SK-N-SH (cell line): ENCODE data around the gene BPIFA2. TPM values are rescaled to one million over a fixed set of nuclear protein-coding genes. Genes with fewer than 3 reads are reported as not detected.
"Not testable (repeated sequence)": the region's sequence is repeated elsewhere in the genome, so short reads cannot be mapped to it uniquely, and the experiment has no call there.

Source experiments
- CTCF ChIA-PET: fragments of 300-600, 350-600 bp; formaldehyde crosslinking; extraction: SDS; loops from one replicate; lab custom pipeline; 2021; lab: Yijun Ruan, JAX
- POLR2A ChIA-PET: fragments of 350-600 bp; sonication (Branson Sonifier 250); formaldehyde crosslinking; extraction: SDS; loops from one replicate; lab custom pipeline; 2020; ENCODE audit warnings: antibody characterized with exemption, inconsistent platforms; lab: Yijun Ruan, JAX
- DNase-seq: peaks from one replicate; pipeline ENCODE4 v3.0.0; 2012
- H2AFZ ChIP-seq: fragments of 200-600 bp; sonication (generic); 2 replicates; pipeline ENCODE4 v1.8.1; 2016; ENCODE audit warnings: antibody characterized with exemption, mild to moderate bottlenecking, low read depth
- H3F3A ChIP-seq: fragments of 200-600 bp; sonication (generic); replicated peaks from 2 replicates; pipeline ENCODE3; 2016; ENCODE audit warnings: antibody characterized with exemption, mild to moderate bottlenecking; ENCODE audit not compliant: insufficient read depth
- H3K27ac ChIP-seq, 2 experiments: fragments of 200-500 bp in 1 of 2; fragments of 200-600 bp in 1 of 2; sonication (Bioruptor generic) in 1 of 2; sonication (generic), shearing (Covaris generic) in 1 of 2; 2 replicates each; pipeline versions ENCODE4 v1.5.1 to v1.6.1; 2014 to 2016; ENCODE audit warnings: low read depth in 2 of 2, inconsistent platforms in 1 of 2, low read length in 1 of 2, mild to moderate bottlenecking in 1 of 2, mixed read lengths in 1 of 2
- H3K27me3 ChIP-seq: fragments of 200-600 bp; sonication (generic), shearing (Covaris generic); 2 replicates; pipeline ENCODE4 v1.6.1; 2016; ENCODE audit warnings: mixed run types; ENCODE audit not compliant: insufficient read depth
- H3K36me3 ChIP-seq, 2 experiments: fragments of 200-500 bp in 1 of 2; fragments of 200-600 bp in 1 of 2; sonication (Bioruptor generic) in 1 of 2; sonication (generic) in 1 of 2; replicated peaks in 1 of 2; 2 replicates each; pipeline versions ENCODE3 to v1.5.1; 2014 to 2016; ENCODE audit warnings: low read length in 1 of 2, mild to moderate bottlenecking in 1 of 2; ENCODE audit not compliant: insufficient read depth in 2 of 2, control insufficient read depth in 1 of 2
- H3K4me1 ChIP-seq, 2 experiments: fragments of 200-500 bp in 1 of 2; fragments of 200-600 bp in 1 of 2; sonication (Bioruptor generic) in 1 of 2; sonication (generic), shearing (Covaris generic) in 1 of 2; 2 replicates each; pipeline versions ENCODE4 v1.5.1 to v1.6.1; 2014 to 2016; ENCODE audit warnings: low read depth in 1 of 2, low read length in 1 of 2, mixed run types in 1 of 2; ENCODE audit not compliant: insufficient read depth in 2 of 2, control insufficient read depth in 1 of 2
- H3K4me2 ChIP-seq: fragments of 200-600 bp; sonication (generic), shearing (Covaris generic); 2 replicates; pipeline ENCODE4 v1.6.1; 2017; ENCODE audit warnings: mixed run types
- H3K4me3 ChIP-seq, 2 experiments: fragments of 200-500 bp in 1 of 2; fragments of 200-600 bp in 1 of 2; sonication (Bioruptor generic) in 1 of 2; sonication (generic), shearing (Covaris generic) in 1 of 2; 2 replicates each; pipeline versions ENCODE4 v1.5.1 to v1.8.1; 2014 to 2016; ENCODE audit warnings: low read depth in 2 of 2, inconsistent platforms in 1 of 2, low read length in 1 of 2, mild to moderate bottlenecking in 1 of 2, mixed read lengths in 1 of 2, moderate library complexity in 1 of 2
- H3K79me2 ChIP-seq: fragments of 200-600 bp; sonication (generic); 2 replicates; pipeline ENCODE4 v1.8.1; 2017; ENCODE audit warnings: mild to moderate bottlenecking; ENCODE audit not compliant: insufficient read depth
- H3K9ac ChIP-seq: fragments of 200-600 bp; sonication (generic); 2 replicates; pipeline ENCODE4 v1.6.1; 2017; ENCODE audit warnings: mixed run types
- H3K9me2 ChIP-seq: fragments of 200-600 bp; sonication (generic); 2 replicates; pipeline ENCODE4 v1.6.1; 2017; ENCODE audit warnings: mixed run types
- H3K9me3 ChIP-seq: fragments of 200-600 bp; sonication (generic); 2 replicates; pipeline ENCODE4 v1.6.1; 2017; ENCODE audit warnings: mixed run types, mild to moderate bottlenecking, moderate library complexity
- H4K20me1 ChIP-seq: fragments of 200-600 bp; sonication (generic); 2 replicates; pipeline ENCODE4 v1.6.1; 2017; ENCODE audit warnings: mild to moderate bottlenecking, mixed run types; ENCODE audit not compliant: insufficient read depth
- ELF1 ChIP-seq: IDR thresholded peaks from 2 replicates; pipeline ENCODE4 v1.4.0; 2012
- EZH2phosphoT487 ChIP-seq: fragments of 200-600 bp; sonication (generic); IDR thresholded peaks from 2 replicates; pipeline ENCODE4 v1.6.1; 2017; ENCODE audit warnings: low read depth, mixed run types, mild to moderate bottlenecking, antibody characterized with exemption, moderate library complexity, borderline replicate concordance
- FOSL2 ChIP-seq: IDR thresholded peaks from 2 replicates; pipeline ENCODE4 v1.4.0; 2012; ENCODE audit warnings: low read depth, mild to moderate bottlenecking, moderate library complexity, borderline replicate concordance
- GABPA ChIP-seq: IDR thresholded peaks from 2 replicates; pipeline ENCODE4 v1.4.0; 2012; ENCODE audit warnings: low read depth, mild to moderate bottlenecking
- NFIC ChIP-seq: IDR thresholded peaks from 2 replicates; pipeline ENCODE4 v1.4.0; 2012; ENCODE audit warnings: borderline replicate concordance
- POLR2AphosphoS5 ChIP-seq: IDR thresholded peaks from 2 replicates; pipeline ENCODE4 v1.6.1; 2012; ENCODE audit warnings: low read depth, low read length
- RAD21 ChIP-seq: IDR thresholded peaks from 2 replicates; pipeline ENCODE4 v1.6.1; 2012; ENCODE audit warnings: mild to moderate bottlenecking, low read length
- TCF12 ChIP-seq: IDR thresholded peaks from 2 replicates; pipeline ENCODE4 v1.4.0; 2012
- TEAD4 ChIP-seq: IDR thresholded peaks from 2 replicates; pipeline ENCODE4 v1.4.0; 2012; ENCODE audit warnings: mild to moderate bottlenecking, borderline replicate concordance; ENCODE audit not compliant: insufficient read depth
- YY1 ChIP-seq: IDR thresholded peaks from 2 replicates; pipeline ENCODE4 v1.4.0; 2012; ENCODE audit warnings: low read depth, mild to moderate bottlenecking
- WGBS: methylation state at CpG from one replicate; pipeline ENCODE4 v1.1.6; 2017; ENCODE audit warnings: low lambda C conversion rate; 5-methylcytosine and 5-hydroxymethylcytosine counted together
- polyA plus RNA-seq, 3 experiments: library from polyadenylated mRNA; depleted of rRNA; stranded (reverse); fragments of >200 nt; gene quantifications; 2 replicates each; pipeline ENCODE4 v1.2.3, GENCODE V29; 2012
- TF ChIP-seq, protein P1 (sequence below): IDR thresholded peaks from 2 replicates; pipeline ENCODE4 v1.4.0; 2012; ENCODE audit warnings: low read depth, borderline replicate concordance
- TF ChIP-seq, protein P2 (sequence below): IDR thresholded peaks from 2 replicates; pipeline ENCODE4 v1.4.0; 2012; ENCODE audit warnings: low read depth, borderline replicate concordance
- TF ChIP-seq, protein P3 (sequence below): fragments of 150-350 bp; IDR thresholded peaks from 2 replicates; pipeline ENCODE4 v1.6.1; 2016; ENCODE audit warnings: mild to moderate bottlenecking, low read depth, low read length
- TF ChIP-seq, protein P4 (sequence below): IDR thresholded peaks from 2 replicates; pipeline ENCODE4; 2012
- TF ChIP-seq, protein P5 (sequence below): IDR thresholded peaks from 2 replicates; pipeline ENCODE4 v1.4.0; 2012; ENCODE audit warnings: low read depth

The BPIFA2 gene
- polyA plus RNA-seq, 1 of the 3 experiments (the other 2 are of a cell fraction) = not detected

DNA sequence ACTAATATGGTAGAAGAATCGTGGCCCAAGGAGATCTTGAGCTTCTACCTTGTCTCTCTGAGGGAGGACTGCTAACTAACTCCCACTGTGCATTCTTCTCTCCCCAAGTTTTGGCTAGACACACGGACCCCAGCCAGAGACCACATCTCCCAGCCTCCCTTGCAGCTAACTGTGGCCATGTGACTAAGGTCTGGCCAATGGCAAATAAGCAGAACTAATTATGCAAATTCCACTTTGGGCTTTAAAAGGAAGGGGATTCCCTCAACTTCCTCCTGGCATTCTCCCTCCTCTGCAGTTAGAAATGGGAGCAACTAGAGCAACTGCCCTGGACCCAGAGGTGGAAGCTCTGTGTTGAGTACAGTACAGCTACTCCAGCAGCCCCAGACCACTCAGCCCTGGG lies 15.4 kb downstream of the BPIFA2 start:
- H4K20me1 ChIP-seq = no peaks in the 10 kb centered on the region
- WGBS = 14% methylated on average over 2 of the region's 2 CpGs
- no peaks in the 10 kb centered on the region for H3K27me3 ChIP-seq
- no peaks in the 10 kb centered on the region for H3K9me2 ChIP-seq
- H3K9me3 ChIP-seq = no peaks in the 10 kb centered on the region
- no peaks in the 10 kb centered on the region for H3F3A ChIP-seq
- CTCF ChIA-PET = no interaction called here
- no peak for DNase-seq
- POLR2A ChIA-PET = no interaction called here
- H3K9ac ChIP-seq = no peak overlapping the region
- H3K4me1 ChIP-seq = no peaks in the 10 kb centered on the region
- no peaks in the 10 kb centered on the region for H3K36me3 ChIP-seq
- H3K27ac ChIP-seq = no peak overlapping the region
- no peaks in the 10 kb centered on the region for H3K79me2 ChIP-seq
- no peak overlapping the region for H3K4me2 ChIP-seq
- H3K4me3 ChIP-seq = no peak overlapping the region
- TF ChIP-seq, protein P1, sequence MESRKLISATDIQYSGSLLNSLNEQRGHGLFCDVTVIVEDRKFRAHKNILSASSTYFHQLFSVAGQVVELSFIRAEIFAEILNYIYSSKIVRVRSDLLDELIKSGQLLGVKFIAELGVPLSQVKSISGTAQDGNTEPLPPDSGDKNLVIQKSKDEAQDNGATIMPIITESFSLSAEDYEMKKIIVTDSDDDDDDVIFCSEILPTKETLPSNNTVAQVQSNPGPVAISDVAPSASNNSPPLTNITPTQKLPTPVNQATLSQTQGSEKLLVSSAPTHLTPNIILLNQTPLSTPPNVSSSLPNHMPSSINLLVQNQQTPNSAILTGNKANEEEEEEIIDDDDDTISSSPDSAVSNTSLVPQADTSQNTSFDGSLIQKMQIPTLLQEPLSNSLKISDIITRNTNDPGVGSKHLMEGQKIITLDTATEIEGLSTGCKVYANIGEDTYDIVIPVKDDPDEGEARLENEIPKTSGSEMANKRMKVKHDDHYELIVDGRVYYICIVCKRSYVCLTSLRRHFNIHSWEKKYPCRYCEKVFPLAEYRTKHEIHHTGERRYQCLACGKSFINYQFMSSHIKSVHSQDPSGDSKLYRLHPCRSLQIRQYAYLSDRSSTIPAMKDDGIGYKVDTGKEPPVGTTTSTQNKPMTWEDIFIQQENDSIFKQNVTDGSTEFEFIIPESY = no peak
- TF ChIP-seq, protein P2, sequence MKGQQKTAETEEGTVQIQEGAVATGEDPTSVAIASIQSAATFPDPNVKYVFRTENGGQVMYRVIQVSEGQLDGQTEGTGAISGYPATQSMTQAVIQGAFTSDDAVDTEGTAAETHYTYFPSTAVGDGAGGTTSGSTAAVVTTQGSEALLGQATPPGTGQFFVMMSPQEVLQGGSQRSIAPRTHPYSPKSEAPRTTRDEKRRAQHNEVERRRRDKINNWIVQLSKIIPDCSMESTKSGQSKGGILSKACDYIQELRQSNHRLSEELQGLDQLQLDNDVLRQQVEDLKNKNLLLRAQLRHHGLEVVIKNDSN = peak; percentile 28; the same call in 1 of the 2 replicates
- H2AFZ ChIP-seq = no peak overlapping the region

DNA sequence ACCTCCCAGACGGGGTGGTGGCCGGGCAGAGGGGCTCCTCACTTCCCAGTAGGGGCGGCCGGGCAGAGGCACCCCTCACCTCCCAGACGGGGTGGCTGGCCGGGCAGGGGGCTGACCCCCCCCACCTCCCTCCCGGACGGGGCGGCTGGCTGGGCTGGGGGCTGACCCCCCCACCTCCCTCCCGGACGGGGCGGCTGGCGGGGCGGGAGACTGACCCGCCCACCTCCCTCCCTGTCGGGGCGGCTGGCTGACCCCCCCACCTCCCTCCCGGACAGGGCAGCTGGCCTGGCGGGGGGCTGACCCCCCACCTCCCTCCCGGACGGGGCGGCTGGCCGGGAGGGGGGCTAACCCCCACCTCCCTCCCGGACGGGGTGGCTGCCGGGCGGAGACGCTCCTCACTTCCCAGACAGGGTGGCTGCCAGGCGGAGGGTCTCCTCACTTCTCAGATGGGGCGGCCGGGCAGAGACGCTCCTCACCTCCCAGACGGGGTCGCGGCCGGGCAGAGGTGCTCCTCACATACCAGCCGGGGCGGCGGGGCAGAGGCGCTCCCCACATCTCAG lies 17.2 kb downstream of the BPIFA2 start:
- CTCF ChIA-PET, H3K27me3 ChIP-seq, H3K79me2 ChIP-seq, H3K4me2 ChIP-seq, H3K4me3 ChIP-seq, H3F3A ChIP-seq, DNase-seq, H3K9ac ChIP-seq, H2AFZ ChIP-seq, H4K20me1 ChIP-seq, H3K9me3 ChIP-seq, H3K9me2 ChIP-seq, POLR2A ChIA-PET, H3K27ac ChIP-seq, H3K36me3 ChIP-seq, H3K4me1 ChIP-seq: not testable (repeated sequence)
- WGBS = 0% methylated on average over 7 of the region's 40 CpGs

DNA sequence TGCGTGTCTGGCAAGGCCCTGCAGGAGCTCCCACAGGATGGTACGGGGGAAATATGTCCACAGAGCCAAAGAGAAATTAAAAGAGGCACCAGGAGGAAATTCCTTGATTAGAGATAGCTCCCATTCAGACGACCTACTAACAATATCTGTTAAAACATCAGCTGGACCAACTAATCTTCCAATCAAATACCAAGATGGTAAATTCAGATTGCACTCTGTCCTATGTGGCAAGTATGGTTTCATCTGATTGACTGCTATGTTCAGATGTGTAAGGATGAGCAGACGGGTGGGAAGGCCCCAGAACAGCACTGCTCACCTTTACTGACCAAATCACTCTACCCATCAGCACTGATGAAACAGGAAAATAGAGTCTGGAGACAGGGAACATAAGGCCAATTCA lies 19.5 kb downstream of the BPIFA2 start:
- ChIA-PET POLR2A (no interaction called here), CTCF (no interaction called here)
- H3K9me2 ChIP-seq = no peaks in the 10 kb centered on the region
- no peaks in the 10 kb centered on the region for H3F3A ChIP-seq
- no peak overlapping the region for H3K27ac ChIP-seq
- no peaks in the 10 kb centered on the region for H3K27me3 ChIP-seq
- H3K4me2 ChIP-seq = no peak overlapping the region
- no peaks in the 10 kb centered on the region for H3K4me1 ChIP-seq
- H2AFZ ChIP-seq = no peak overlapping the region
- H3K79me2 ChIP-seq = no peaks in the 10 kb centered on the region
- H4K20me1 ChIP-seq = no peaks in the 10 kb centered on the region
- 34% methylated on average over 4 of the region's 4 CpGs for WGBS
- no peaks in the 10 kb centered on the region for H3K9me3 ChIP-seq
- H3K9ac ChIP-seq = no peak overlapping the region
- no peaks in the 10 kb centered on the region for H3K36me3 ChIP-seq
- DNase-seq = no peak
- no peak overlapping the region for H3K4me3 ChIP-seq
- TF ChIP-seq POLR2AphosphoS5 (no peak), GABPA (no peak), TEAD4 (no peak), ELF1 (no peak), EZH2phosphoT487 (no peak), RAD21 (no peak), NFIC (no peak), YY1 (no peak), TCF12 (no peak), FOSL2 (no peak)
- TF ChIP-seq, protein P3, sequence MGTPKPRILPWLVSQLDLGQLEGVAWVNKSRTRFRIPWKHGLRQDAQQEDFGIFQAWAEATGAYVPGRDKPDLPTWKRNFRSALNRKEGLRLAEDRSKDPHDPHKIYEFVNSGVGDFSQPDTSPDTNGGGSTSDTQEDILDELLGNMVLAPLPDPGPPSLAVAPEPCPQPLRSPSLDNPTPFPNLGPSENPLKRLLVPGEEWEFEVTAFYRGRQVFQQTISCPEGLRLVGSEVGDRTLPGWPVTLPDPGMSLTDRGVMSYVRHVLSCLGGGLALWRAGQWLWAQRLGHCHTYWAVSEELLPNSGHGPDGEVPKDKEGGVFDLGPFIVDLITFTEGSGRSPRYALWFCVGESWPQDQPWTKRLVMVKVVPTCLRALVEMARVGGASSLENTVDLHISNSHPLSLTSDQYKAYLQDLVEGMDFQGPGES = no peak
- TF ChIP-seq, protein P4, sequence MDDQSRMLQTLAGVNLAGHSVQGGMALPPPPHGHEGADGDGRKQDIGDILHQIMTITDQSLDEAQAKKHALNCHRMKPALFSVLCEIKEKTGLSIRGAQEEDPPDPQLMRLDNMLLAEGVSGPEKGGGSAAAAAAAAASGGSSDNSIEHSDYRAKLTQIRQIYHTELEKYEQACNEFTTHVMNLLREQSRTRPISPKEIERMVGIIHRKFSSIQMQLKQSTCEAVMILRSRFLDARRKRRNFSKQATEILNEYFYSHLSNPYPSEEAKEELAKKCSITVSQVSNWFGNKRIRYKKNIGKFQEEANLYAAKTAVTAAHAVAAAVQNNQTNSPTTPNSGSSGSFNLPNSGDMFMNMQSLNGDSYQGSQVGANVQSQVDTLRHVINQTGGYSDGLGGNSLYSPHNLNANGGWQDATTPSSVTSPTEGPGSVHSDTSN = no peak
- TF ChIP-seq, protein P5, sequence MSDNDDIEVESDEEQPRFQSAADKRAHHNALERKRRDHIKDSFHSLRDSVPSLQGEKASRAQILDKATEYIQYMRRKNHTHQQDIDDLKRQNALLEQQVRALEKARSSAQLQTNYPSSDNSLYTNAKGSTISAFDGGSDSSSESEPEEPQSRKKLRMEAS = no peak
- TF ChIP-seq, protein P1 = no peak
